ENCODE data around the gene SPAG16.

- TF ChIP-seq, protein P1, sequence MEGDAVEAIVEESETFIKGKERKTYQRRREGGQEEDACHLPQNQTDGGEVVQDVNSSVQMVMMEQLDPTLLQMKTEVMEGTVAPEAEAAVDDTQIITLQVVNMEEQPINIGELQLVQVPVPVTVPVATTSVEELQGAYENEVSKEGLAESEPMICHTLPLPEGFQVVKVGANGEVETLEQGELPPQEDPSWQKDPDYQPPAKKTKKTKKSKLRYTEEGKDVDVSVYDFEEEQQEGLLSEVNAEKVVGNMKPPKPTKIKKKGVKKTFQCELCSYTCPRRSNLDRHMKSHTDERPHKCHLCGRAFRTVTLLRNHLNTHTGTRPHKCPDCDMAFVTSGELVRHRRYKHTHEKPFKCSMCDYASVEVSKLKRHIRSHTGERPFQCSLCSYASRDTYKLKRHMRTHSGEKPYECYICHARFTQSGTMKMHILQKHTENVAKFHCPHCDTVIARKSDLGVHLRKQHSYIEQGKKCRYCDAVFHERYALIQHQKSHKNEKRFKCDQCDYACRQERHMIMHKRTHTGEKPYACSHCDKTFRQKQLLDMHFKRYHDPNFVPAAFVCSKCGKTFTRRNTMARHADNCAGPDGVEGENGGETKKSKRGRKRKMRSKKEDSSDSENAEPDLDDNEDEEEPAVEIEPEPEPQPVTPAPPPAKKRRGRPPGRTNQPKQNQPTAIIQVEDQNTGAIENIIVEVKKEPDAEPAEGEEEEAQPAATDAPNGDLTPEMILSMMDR (conservative IDR thresholded peaks at IDR 0.05; ENCODE audit: low read length): no peak
- TF ChIP-seq EZH2phosphoT487 (IDR thresholded peaks at IDR 0.05; ENCODE audit: borderline replicate concordance): no peak
These were observed 439.4 kb downstream of the SPAG16 start for GRCh38 chr2:213723707-213724106.
